HG03432 (cell line): ENCODE results near the gene GPR157.
A peak's percentile ranks its signal among the peaks of the same experiment; 100 is the strongest.
"Not testable (repeated sequence)": the region's sequence is repeated elsewhere in the genome, so short reads cannot be mapped to it uniquely, and the experiment has no call there.

Source experiments
- ATAC-seq: cut with Tn5 transposase; IDR thresholded peaks from one replicate; pipeline ENCODE4 v1.9.1; 2021; ENCODE audit warnings: mild to moderate bottlenecking, moderate library complexity; ENCODE audit not compliant: unreplicated experiment

The GPR157 gene

GRCh38 chr1:9146156-9146555 lies 17.3 kb upstream of the GPR157 start:
- no peak for ATAC-seq

- no peak for ATAC-seq
Measured at GRCh38 chr1:9145714-9146113, 16.8 kb upstream of the GPR157 start.

GRCh38 chr1:9145021-9145668 lies 16.2 kb upstream of the GPR157 start:
- ATAC-seq, result no peak

- not testable (repeated sequence) for ATAC-seq
Measured at GRCh38 chr1:9144494-9144893, 15.6 kb upstream of the GPR157 start.

- no peak for ATAC-seq
Measured at GRCh38 chr1:9143250-9143649, 14.3 kb upstream of the GPR157 start.

- no peak for ATAC-seq
Measured at GRCh38 chr1:9139930-9140329, 11.0 kb upstream of the GPR157 start.

- ATAC-seq, result no peak
Measured at GRCh38 chr1:9136932-9137331, 8.0 kb upstream of the GPR157 start.

GRCh38 chr1:9135073-9135836 lies 6.4 kb upstream of the GPR157 start:
- ATAC-seq, result no peak

GRCh38 chr1:9133870-9134585 lies 5.1 kb upstream of the GPR157 start:
- ATAC-seq, result no peak

- ATAC-seq, result peak; percentile 68
Measured at GRCh38 chr1:9129266-9130041, 552 bp upstream of the GPR157 start.

- no peak for ATAC-seq
Measured at GRCh38 chr1:9128166-9128519, 759 bp downstream of the GPR157 start.

- ATAC-seq, result no peak
Measured at GRCh38 chr1:9127395-9128165, 1.3 kb downstream of the GPR157 start.

- ATAC-seq, result no peak
Measured at GRCh38 chr1:9126511-9126910, 2.4 kb downstream of the GPR157 start.

- ATAC-seq, result not testable (repeated sequence)
Measured at GRCh38 chr1:9125847-9126246, 3.1 kb downstream of the GPR157 start.

- ATAC-seq, result no peak
Measured at GRCh38 chr1:9125325-9125724, 3.6 kb downstream of the GPR157 start.

GRCh38 chr1:9124389-9124788 lies 4.5 kb downstream of the GPR157 start:
- not testable (repeated sequence) for ATAC-seq

GRCh38 chr1:9123665-9124064 lies 5.2 kb downstream of the GPR157 start:
- ATAC-seq, result not testable (repeated sequence)

GRCh38 chr1:9121496-9122409 lies 7.1 kb downstream of the GPR157 start:
- ATAC-seq, result peak; percentile 66

GRCh38 chr1:9120312-9120958 lies 8.5 kb downstream of the GPR157 start:
- no peak for ATAC-seq
